ENCODE measurements around the gene CDC42EP4.

Gene CDC42EP4

GRCh38 chr17:73304438-73304837 is 7.4 kb downstream of the CDC42EP4 start:
- H3K79me2 ChIP-seq (ENCODE audit: insufficient read depth, low read length) = no peaks in the 10 kb centered on the region
- H3K9ac ChIP-seq (ENCODE audit: low read depth, low read length, poor library complexity, severe bottlenecking) = no peak overlapping the region
- H2AFZ ChIP-seq (ENCODE audit: low read length) = no peak overlapping the region
- no peaks in the 10 kb centered on the region for H4K20me1 ChIP-seq (ENCODE audit: insufficient read depth, low read length, poor library complexity, severe bottlenecking)
- no peak overlapping the region for H3K4me3 ChIP-seq (ENCODE audit: low read length, poor library complexity, severe bottlenecking)
- H3K9me2 ChIP-seq (replicated peaks; ENCODE audit: low read depth, low read length) = no peaks in the 10 kb centered on the region
- no peaks in the 10 kb centered on the region for H3K27me3 ChIP-seq (ENCODE audit: insufficient read depth, low read length, poor library complexity, severe bottlenecking)
- H3K36me3 ChIP-seq (ENCODE audit: insufficient read depth, low read length) = no peaks in the 10 kb centered on the region
- TF ChIP-seq CTCF (conservative IDR thresholded peaks at IDR 0.05; ENCODE audit: low read length) (no peak), EZH2phosphoT487 (IDR thresholded peaks at IDR 0.05; ENCODE audit: borderline replicate concordance) (no peak)
- H3F3A ChIP-seq (ENCODE audit: low read depth) = no peaks in the 10 kb centered on the region
- H3K4me1 ChIP-seq (ENCODE audit: insufficient read depth, low read length, poor library complexity, severe bottlenecking) = peaks cover 2% of the 10 kb centered on the region
- no peaks in the 10 kb centered on the region for H3K9me3 ChIP-seq (ENCODE audit: insufficient read depth, low read depth, low read length)
- H3K4me2 ChIP-seq (ENCODE audit: low read depth, low read length, poor library complexity, severe bottlenecking) = no peak overlapping the region

DNA sequence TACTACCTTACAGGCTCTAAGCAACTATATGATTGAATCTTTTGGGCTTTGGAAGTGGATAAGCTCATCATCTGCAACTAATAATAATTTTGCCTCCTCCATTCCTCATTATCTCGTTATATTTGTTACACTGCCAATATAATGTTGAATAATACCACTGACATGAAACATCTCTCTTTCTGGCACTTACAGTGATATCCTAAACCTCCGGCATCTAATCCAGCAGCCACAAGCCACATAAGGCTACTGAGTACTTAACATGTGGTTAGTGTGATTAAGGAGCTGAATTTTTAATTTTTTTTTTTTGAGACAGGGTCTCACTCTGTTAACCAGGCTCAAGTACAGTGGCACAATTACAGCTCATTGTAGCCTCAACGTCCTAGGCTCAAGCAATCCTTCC is 9.6 kb downstream of the CDC42EP4 start:
- TF ChIP-seq EZH2phosphoT487 (IDR thresholded peaks at IDR 0.05; ENCODE audit: borderline replicate concordance) (no peak), CTCF (conservative IDR thresholded peaks at IDR 0.05; ENCODE audit: low read length) (no peak)
- H3K79me2 ChIP-seq (ENCODE audit: insufficient read depth, low read length) = no peaks in the 10 kb centered on the region
- no peak overlapping the region for H3K4me2 ChIP-seq (ENCODE audit: low read depth, low read length, poor library complexity, severe bottlenecking)
- H3K36me3 ChIP-seq (ENCODE audit: insufficient read depth, low read length) = no peaks in the 10 kb centered on the region
- H3K4me3 ChIP-seq (ENCODE audit: low read length, poor library complexity, severe bottlenecking) = no peak overlapping the region
- H3K9me3 ChIP-seq (ENCODE audit: insufficient read depth, low read depth, low read length) = no peaks in the 10 kb centered on the region
- no peak overlapping the region for H2AFZ ChIP-seq (ENCODE audit: low read length)
- no peaks in the 10 kb centered on the region for H3F3A ChIP-seq (ENCODE audit: low read depth)
- H3K27me3 ChIP-seq (ENCODE audit: insufficient read depth, low read length, poor library complexity, severe bottlenecking) = no peaks in the 10 kb centered on the region
- H3K9me2 ChIP-seq (replicated peaks; ENCODE audit: low read depth, low read length) = no peaks in the 10 kb centered on the region
- H3K9ac ChIP-seq (ENCODE audit: low read depth, low read length, poor library complexity, severe bottlenecking) = no peak overlapping the region
- no peaks in the 10 kb centered on the region for H4K20me1 ChIP-seq (ENCODE audit: insufficient read depth, low read length, poor library complexity, severe bottlenecking)
- H3K4me1 ChIP-seq (ENCODE audit: insufficient read depth, low read length, poor library complexity, severe bottlenecking) = no peaks in the 10 kb centered on the region

GRCh38 chr17:73301369-73301768 is 10.4 kb downstream of the CDC42EP4 start:
- Histone ChIP-seq H3K79me2 (ENCODE audit: insufficient read depth, low read length) (no peaks in the 10 kb centered on the region), H3K4me2 (ENCODE audit: low read depth, low read length, poor library complexity, severe bottlenecking) (no peak overlapping the region), H3K9me2 (replicated peaks; ENCODE audit: low read depth, low read length) (no peaks in the 10 kb centered on the region), H4K20me1 (ENCODE audit: insufficient read depth, low read length, poor library complexity, severe bottlenecking) (no peaks in the 10 kb centered on the region), H3K9me3 (ENCODE audit: insufficient read depth, low read depth, low read length) (no peaks in the 10 kb centered on the region), H3K27me3 (ENCODE audit: insufficient read depth, low read length, poor library complexity, severe bottlenecking) (no peaks in the 10 kb centered on the region), H3K4me1 (ENCODE audit: insufficient read depth, low read length, poor library complexity, severe bottlenecking) (no peaks in the 10 kb centered on the region), H2AFZ (ENCODE audit: low read length) (no peak overlapping the region), H3F3A (ENCODE audit: low read depth) (no peaks in the 10 kb centered on the region), H3K4me3 (ENCODE audit: low read length, poor library complexity, severe bottlenecking) (no peak overlapping the region), H3K9ac (ENCODE audit: low read depth, low read length, poor library complexity, severe bottlenecking) (no peak overlapping the region), H3K36me3 (ENCODE audit: insufficient read depth, low read length) (no peaks in the 10 kb centered on the region)
- TF ChIP-seq CTCF (conservative IDR thresholded peaks at IDR 0.05; ENCODE audit: low read length) = no peak
- TF ChIP-seq EZH2phosphoT487 (IDR thresholded peaks at IDR 0.05; ENCODE audit: borderline replicate concordance) = no peak

All from Loucy (cell line).